NB4 (cell line): Measurements from ENCODE around the gene NSUN7.

Experiments
- CTCF ChIP-seq: IDR thresholded peaks from one replicate; pipeline ENCODE4 v1.5.1; 2012; ENCODE audit warnings: low read depth, low read length
- MAX ChIP-seq: IDR thresholded peaks from 2 replicates; pipeline ENCODE4 v1.6.1; 2011; ENCODE audit warnings: low read depth, low read length
- MYC ChIP-seq: IDR thresholded peaks from 2 replicates; pipeline ENCODE4 v1.6.1; 2011; ENCODE audit warnings: low read depth, low read length
- POLR2A ChIP-seq: IDR thresholded peaks from 2 replicates; pipeline ENCODE4 v1.6.1; 2011; ENCODE audit warnings: mild to moderate bottlenecking; ENCODE audit not compliant: insufficient read length; ENCODE audit errors: extremely low read depth

GRCh38 chr4:40845154-40845835, 95.5 kb downstream of the NSUN7 start:
- TF ChIP-seq POLR2A, result no peak
- TF ChIP-seq CTCF, result no peak
- TF ChIP-seq MYC, result no peak
- TF ChIP-seq MAX, result no peak
